Measurements from ENCODE around the gene ZNF689. TPM values are rescaled to one million over a fixed set of nuclear protein-coding genes. Genes with fewer than 3 reads are reported as not detected.

ZNF689 gene
- total RNA-seq (1 to 10 TPM; 3.4 to 9.6 (median 5.8) TPM), polyA plus RNA-seq (1 to 10 TPM; 3.6 to 6.1 (median 5.4) TPM)
- long read RNA-seq, donor 1, partial matches to known transcripts: 0 of 4 reads
- long read RNA-seq, donor 1, other reads (novel, unspliced or antisense): 2 of 4 reads
- long read RNA-seq, donor 2, transcript ZNF689-201 (3 exons, 3,547 nt): major isoform, 21 of 33 reads
- long read RNA-seq, donor 2, partial matches to known transcripts: 0 of 33 reads
- long read RNA-seq, donor 2, other reads (novel, unspliced or antisense): 10 of 33 reads

DNA sequence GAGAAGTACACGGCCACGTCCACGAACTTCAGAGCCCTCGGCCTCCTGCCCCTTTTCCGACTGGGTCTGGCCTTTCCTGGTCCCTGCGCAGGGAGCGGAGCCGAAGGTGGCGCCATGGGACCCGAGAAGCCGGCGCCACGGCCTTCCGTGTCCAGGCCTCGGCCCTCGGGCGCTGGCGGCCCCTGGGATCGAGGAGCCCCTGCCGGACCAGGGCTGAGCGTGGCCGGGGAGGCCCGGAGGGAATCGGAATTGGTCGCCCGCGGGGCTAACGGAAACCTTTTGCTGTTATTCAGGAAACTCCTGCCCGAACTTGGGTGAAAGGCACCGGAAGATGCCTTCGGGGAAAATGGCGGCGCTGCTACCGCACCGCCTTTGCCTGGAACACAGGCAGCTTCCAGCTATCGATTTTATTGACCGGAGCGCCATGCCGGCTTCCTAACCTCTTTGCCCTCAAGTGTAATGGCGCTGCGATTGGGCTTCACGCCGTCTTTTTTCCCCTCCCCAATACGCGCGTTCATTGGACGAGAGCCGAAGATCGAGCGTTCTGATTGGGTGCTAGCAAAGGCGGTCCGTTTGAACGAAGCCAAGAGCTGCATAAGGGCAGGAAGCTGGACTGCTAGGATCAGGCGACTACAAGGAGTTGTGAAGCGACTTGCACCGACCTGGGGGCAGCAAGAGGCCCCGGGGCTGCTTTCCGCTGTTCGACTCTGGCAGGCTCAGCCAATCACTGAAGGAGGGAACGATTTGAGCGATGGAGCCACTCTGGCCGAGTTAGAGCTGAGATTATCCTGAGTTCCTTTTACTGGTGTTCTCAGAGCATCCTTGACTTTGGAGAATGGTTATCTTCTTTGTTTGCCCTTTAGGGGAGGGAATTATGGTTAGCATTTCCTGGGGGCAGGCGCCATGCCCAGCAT, at the start of gene ZNF689:
TSS of gene ZNF689 (minus strand) at position 464 of the 914 bp plus-strand sequence. CDS start at position 116, 348 bp downstream.
- ATAC-seq: peak; percentile 98 to 99 (median 98)
- intact Hi-C loops (cut with DNase I): no loop called here
- WGBS, 3 donors: 0 to 1% (median 1%) methylated on average over 52 to 63 of the region's 63 CpGs

GRCh38 chr16:30658731-30659506, 48.7 kb upstream of the ZNF689 start:
- TF ChIP-seq, protein P1, sequence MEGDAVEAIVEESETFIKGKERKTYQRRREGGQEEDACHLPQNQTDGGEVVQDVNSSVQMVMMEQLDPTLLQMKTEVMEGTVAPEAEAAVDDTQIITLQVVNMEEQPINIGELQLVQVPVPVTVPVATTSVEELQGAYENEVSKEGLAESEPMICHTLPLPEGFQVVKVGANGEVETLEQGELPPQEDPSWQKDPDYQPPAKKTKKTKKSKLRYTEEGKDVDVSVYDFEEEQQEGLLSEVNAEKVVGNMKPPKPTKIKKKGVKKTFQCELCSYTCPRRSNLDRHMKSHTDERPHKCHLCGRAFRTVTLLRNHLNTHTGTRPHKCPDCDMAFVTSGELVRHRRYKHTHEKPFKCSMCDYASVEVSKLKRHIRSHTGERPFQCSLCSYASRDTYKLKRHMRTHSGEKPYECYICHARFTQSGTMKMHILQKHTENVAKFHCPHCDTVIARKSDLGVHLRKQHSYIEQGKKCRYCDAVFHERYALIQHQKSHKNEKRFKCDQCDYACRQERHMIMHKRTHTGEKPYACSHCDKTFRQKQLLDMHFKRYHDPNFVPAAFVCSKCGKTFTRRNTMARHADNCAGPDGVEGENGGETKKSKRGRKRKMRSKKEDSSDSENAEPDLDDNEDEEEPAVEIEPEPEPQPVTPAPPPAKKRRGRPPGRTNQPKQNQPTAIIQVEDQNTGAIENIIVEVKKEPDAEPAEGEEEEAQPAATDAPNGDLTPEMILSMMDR (IDR thresholded peaks at IDR 0.05): no peak
- H3K27ac ChIP-seq: peak overlapping the region; percentile 100
- DNase-seq (peak; percentile 85 to 93), ATAC-seq (peak; percentile 37 to 57 (median 42))
- peaks cover 43% of the 10 kb centered on the region for H3K4me1 ChIP-seq
- intact Hi-C loops (cut with DNase I): loop anchor here in 1 of 2 donors (5.0 kb wide), 1 partner anchor 132 kb away; the partner anchor contains the start of gene ZNF768
- H3K4me3 ChIP-seq: peak overlapping the region; percentile 93
- WGBS, 3 donors: 0% methylated on average over 54 to 64 of the region's 64 CpGs
- H3K36me3 ChIP-seq (ENCODE audit: insufficient read depth in 1 of 2, low read depth in 1 of 2): peaks cover 3 to 69% of the 10 kb centered on the region in 2 donors
- H3K9me3 ChIP-seq: no peaks in the 10 kb centered on the region
- H3K27me3 ChIP-seq (ENCODE audit: insufficient read depth in 3 of 3, low read length in 2 of 3): no peaks in the 10 kb centered on the region

More for the DNA sequence above, at the start of gene ZNF689:
- Histone ChIP-seq H3K9me3 (no peaks in the 10 kb centered on the region), H3K27ac (peak within 1 kb of the TSS; percentile 86), H3K27me3 (ENCODE audit: insufficient read depth in 3 of 3, low read length in 2 of 3) (no peaks in the 10 kb centered on the region), H3K4me3 (peak within 1 kb of the TSS; percentile 86), H3K4me1 (peaks cover 5% of the 10 kb centered on the region), H3K36me3 (ENCODE audit: insufficient read depth in 1 of 2, low read depth in 1 of 2) (peaks cover 0 to 38% of the 10 kb centered on the region in 2 donors)
- TF ChIP-seq, protein P1 (IDR thresholded peaks at IDR 0.05): no peak
- peak; percentile 93 to 97 for DNase-seq

DNA sequence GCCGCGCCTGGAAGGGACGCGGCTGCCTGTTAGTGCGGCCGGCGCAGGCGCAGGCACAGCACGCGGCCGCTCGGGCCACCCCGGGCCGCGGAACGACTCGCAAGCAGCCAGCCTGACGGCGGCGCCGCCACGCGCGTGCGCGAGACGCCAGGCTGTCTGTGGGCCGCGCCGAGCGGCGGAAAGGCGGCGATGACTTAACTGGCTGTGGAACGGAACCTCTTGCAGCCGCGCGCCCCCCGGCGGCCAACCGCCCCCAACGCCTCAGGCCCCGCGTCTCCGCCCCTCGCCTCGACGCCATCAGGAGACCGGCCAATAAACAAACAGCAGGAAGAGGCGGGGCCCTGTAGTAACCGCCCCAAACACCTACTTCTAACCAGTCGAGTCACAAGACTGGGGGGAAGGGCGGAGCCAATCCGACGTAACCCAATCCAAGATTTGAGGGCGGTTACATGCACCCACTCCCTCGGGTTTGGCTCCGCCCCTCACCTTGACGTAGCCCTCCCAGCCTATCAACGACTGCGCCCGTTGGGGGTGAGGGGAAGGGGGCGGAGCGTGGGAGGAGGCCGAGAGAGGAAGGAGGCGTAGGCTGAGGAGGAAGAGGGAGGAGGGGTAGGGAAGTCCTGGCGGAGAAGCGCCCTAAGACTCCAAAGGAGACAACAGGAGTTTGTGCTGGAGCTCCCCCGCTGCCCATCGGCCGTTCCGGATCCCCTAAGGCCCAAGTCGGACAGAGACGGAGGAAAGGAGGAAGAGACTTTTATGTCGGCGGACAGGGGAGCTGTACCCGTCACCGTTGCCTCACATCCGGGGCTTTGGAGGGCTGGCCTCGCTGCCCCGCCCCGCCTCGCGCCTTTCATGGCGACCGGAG, 47.9 kb upstream of the ZNF689 start, which contains the start of gene FBRS:
TSS of gene FBRS (plus strand) at position 566 of the 865 bp plus-strand sequence. CDS start 1,088 bp downstream, outside the sequence.
- peak; percentile 100 for DNase-seq
- peak within 1 kb of the TSS; percentile 100 for H3K27ac ChIP-seq
- H3K4me1 ChIP-seq: peaks cover 37% of the 10 kb centered on the region
- TF ChIP-seq, protein P1 (IDR thresholded peaks at IDR 0.05): peak; percentile 75
- no peaks in the 10 kb centered on the region for H3K27me3 ChIP-seq (ENCODE audit: insufficient read depth in 3 of 3, low read length in 2 of 3)
- peak; percentile 86 to 88 (median 87) for ATAC-seq
- peak within 1 kb of the TSS; percentile 93 for H3K4me3 ChIP-seq
- H3K9me3 ChIP-seq: no peaks in the 10 kb centered on the region
- intact Hi-C loops (cut with DNase I): loop anchor here in 1 of 2 donors (5.0 kb wide), 1 partner anchor 131 kb away; the partner anchor contains the start of gene ZNF768
- WGBS, 3 donors: 0 to 1% (median 0%) methylated on average over 79 to 86 of the region's 86 CpGs
- peaks cover 3 to 69% of the 10 kb centered on the region in 2 donors for H3K36me3 ChIP-seq (ENCODE audit: insufficient read depth in 1 of 2, low read depth in 1 of 2)
